HEK293 (cell line): ENCODE results near the gene CCBE1.

Experiments used
- CTCF ChIA-PET: fragments of 350-600 bp; formaldehyde crosslinking; extraction: SDS; loops from one replicate; lab custom pipeline; 2021; ENCODE audit warnings: antibody characterized with exemption; lab: Yijun Ruan, JAX
- POLR2A ChIA-PET: fragments of 300-600 bp; formaldehyde crosslinking; extraction: SDS; loops from one replicate; lab custom pipeline; 2020; ENCODE audit warnings: antibody characterized with exemption, inconsistent platforms; lab: Yijun Ruan, JAX
- H3K27ac ChIP-seq: fragments of 200-500 bp; sonication (Bioruptor generic); 2 replicates; pipeline ENCODE4 v1.5.1; 2014; ENCODE audit warnings: low read depth, low read length, control low read depth, inconsistent platforms; ENCODE audit errors: extremely low read depth
- H3K36me3 ChIP-seq, 2 experiments: fragments of 200-500 bp in 1 of 2; sonication (Bioruptor generic) in 1 of 2; 1 replicate in 1 of 2; 2 replicates in 1 of 2; pipeline ENCODE4 v1.5.1; 2014 to 2017; ENCODE audit warnings: inconsistent platforms in 2 of 2, low read length in 2 of 2; ENCODE audit not compliant: control insufficient read depth in 2 of 2, insufficient read depth in 1 of 2
- H3K4me1 ChIP-seq: fragments of 200-500 bp; sonication (Bioruptor generic); 2 replicates; pipeline ENCODE4 v1.5.1; 2014; ENCODE audit warnings: mild to moderate bottlenecking, low read length, inconsistent platforms; ENCODE audit not compliant: control insufficient read depth, insufficient read depth
- H3K4me3 ChIP-seq: 2 replicates; pipeline ENCODE4 v1.5.1; 2011; ENCODE audit warnings: low read depth, mild to moderate bottlenecking, control low read depth, low read length, moderate library complexity
- H3K9me3 ChIP-seq: fragments of 200-500 bp; sonication (Bioruptor generic); 2 replicates; pipeline ENCODE4 v1.5.1; 2014; ENCODE audit warnings: low read depth, low read length, inconsistent platforms; ENCODE audit not compliant: control insufficient read depth, insufficient read depth
- EGR2 ChIP-seq: fragments of 450-650 bp; formaldehyde crosslinking; IDR thresholded peaks from 2 replicates; pipeline ENCODE4 v1.5.1; 2016; ENCODE audit warnings: low read depth, missing biosample characterization, missing genetic modification characterization
- KLF1 ChIP-seq: fragments of 450-650 bp; formaldehyde crosslinking; IDR thresholded peaks from 2 replicates; pipeline ENCODE4 v1.5.1; 2016; ENCODE audit warnings: missing biosample characterization, missing genetic modification characterization
- SP7 ChIP-seq: fragments of 450-650 bp; formaldehyde crosslinking; IDR thresholded peaks from 2 replicates; pipeline ENCODE4 v1.5.1; 2016; ENCODE audit warnings: missing biosample characterization, missing genetic modification characterization
- TRIM28 ChIP-seq: IDR thresholded peaks from 2 replicates; pipeline ENCODE4 v1.6.1; 2011; ENCODE audit warnings: low read length, control low read depth, borderline replicate concordance
- WT1 ChIP-seq: fragments of 450-650 bp; formaldehyde crosslinking; IDR thresholded peaks from 2 replicates; pipeline ENCODE4 v1.5.1; 2016; ENCODE audit warnings: missing biosample characterization, missing genetic modification characterization
- ZFP41 ChIP-seq: fragments of 450-650 bp; formaldehyde crosslinking; IDR thresholded peaks from 2 replicates; pipeline ENCODE4 v1.5.1; 2016; ENCODE audit warnings: missing biosample characterization, missing genetic modification characterization, borderline replicate concordance
- ZNF138 ChIP-seq: fragments of 450-650 bp; formaldehyde crosslinking; IDR thresholded peaks from 2 replicates; pipeline ENCODE4 v1.5.1; 2016; ENCODE audit warnings: missing biosample characterization, missing genetic modification characterization, borderline replicate concordance
- ZNF302 ChIP-seq: fragments of 450-650 bp; formaldehyde crosslinking; IDR thresholded peaks from 2 replicates; pipeline ENCODE4 v1.5.1; 2016; ENCODE audit warnings: missing biosample characterization, missing genetic modification characterization, low read depth
- ZNF341 ChIP-seq: fragments of 450-650 bp; formaldehyde crosslinking; IDR thresholded peaks from 2 replicates; pipeline ENCODE4; 2016; ENCODE audit warnings: low read depth, missing biosample characterization, missing genetic modification characterization
- ZNF366 ChIP-seq: fragments of 450-650 bp; formaldehyde crosslinking; conservative IDR thresholded peaks from 2 replicates; pipeline ENCODE4 v1.5.1; 2016; ENCODE audit warnings: missing biosample characterization, missing genetic modification characterization
- ZNF394 ChIP-seq: fragments of 450-650 bp; formaldehyde crosslinking; IDR thresholded peaks from 2 replicates; pipeline ENCODE4 v1.5.1; 2016; ENCODE audit warnings: missing biosample characterization, missing genetic modification characterization, mild to moderate bottlenecking, moderate library complexity, borderline replicate concordance
- ZNF514 ChIP-seq: fragments of 450-650 bp; formaldehyde crosslinking; IDR thresholded peaks from 2 replicates; pipeline ENCODE4 v1.5.1; 2016; ENCODE audit warnings: missing biosample characterization, missing genetic modification characterization
- ZNF548 ChIP-seq: fragments of 450-650 bp; formaldehyde crosslinking; IDR thresholded peaks from 2 replicates; pipeline ENCODE4 v1.5.1; 2016; ENCODE audit warnings: missing biosample characterization, missing genetic modification characterization
- ZNF555 ChIP-seq: fragments of 450-650 bp; formaldehyde crosslinking; conservative IDR thresholded peaks from 2 replicates; pipeline ENCODE4 v1.5.1; 2017; ENCODE audit warnings: missing biosample characterization, mild to moderate bottlenecking, missing genetic modification characterization, inconsistent platforms
- ZNF571 ChIP-seq: fragments of 450-650 bp; formaldehyde crosslinking; IDR thresholded peaks from 2 replicates; pipeline ENCODE4 v1.5.0; 2017; ENCODE audit warnings: missing biosample characterization, missing genetic modification characterization
- ZNF658 ChIP-seq: fragments of 450-650 bp; formaldehyde crosslinking; IDR thresholded peaks from 2 replicates; pipeline ENCODE4; 2016; ENCODE audit warnings: missing biosample characterization, missing genetic modification characterization
- ZNF664 ChIP-seq: fragments of 450-650 bp; formaldehyde crosslinking; IDR thresholded peaks from 2 replicates; pipeline ENCODE4 v1.5.1; 2016; ENCODE audit warnings: missing biosample characterization, missing genetic modification characterization
- TF ChIP-seq, protein P1 (sequence below): fragments of 450-650 bp; formaldehyde crosslinking; IDR thresholded peaks from 2 replicates; pipeline ENCODE4 v1.5.1; 2016; ENCODE audit warnings: missing biosample characterization, missing genetic modification characterization, borderline replicate concordance
- TF ChIP-seq, protein P2 (sequence below): fragments of 450-650 bp; IDR thresholded peaks from 2 replicates; pipeline ENCODE4 v1.5.1; 2018; ENCODE audit warnings: missing biosample characterization, missing genetic modification characterization
- TF ChIP-seq, protein P3 (sequence below): fragments of 450-650 bp; formaldehyde crosslinking; IDR thresholded peaks from 2 replicates; pipeline ENCODE4 v1.5.1; 2016; ENCODE audit warnings: missing biosample characterization, missing genetic modification characterization
- TF ChIP-seq, protein P4 (sequence below): fragments of 450-650 bp; formaldehyde crosslinking; IDR thresholded peaks from 2 replicates; pipeline ENCODE4 v1.5.1; 2016; ENCODE audit warnings: missing biosample characterization, missing genetic modification characterization
- TF ChIP-seq, protein P5 (sequence below): fragments of 450-650 bp; formaldehyde crosslinking; IDR thresholded peaks from 2 replicates; pipeline ENCODE4 v1.5.1; 2016; ENCODE audit warnings: missing biosample characterization, missing genetic modification characterization, low read depth
- TF ChIP-seq, protein P6 (sequence below): fragments of 450-650 bp; formaldehyde crosslinking; IDR thresholded peaks from 2 replicates; pipeline ENCODE4 v1.5.1; 2016; ENCODE audit warnings: missing biosample characterization, missing genetic modification characterization

The CCBE1 gene

DNA sequence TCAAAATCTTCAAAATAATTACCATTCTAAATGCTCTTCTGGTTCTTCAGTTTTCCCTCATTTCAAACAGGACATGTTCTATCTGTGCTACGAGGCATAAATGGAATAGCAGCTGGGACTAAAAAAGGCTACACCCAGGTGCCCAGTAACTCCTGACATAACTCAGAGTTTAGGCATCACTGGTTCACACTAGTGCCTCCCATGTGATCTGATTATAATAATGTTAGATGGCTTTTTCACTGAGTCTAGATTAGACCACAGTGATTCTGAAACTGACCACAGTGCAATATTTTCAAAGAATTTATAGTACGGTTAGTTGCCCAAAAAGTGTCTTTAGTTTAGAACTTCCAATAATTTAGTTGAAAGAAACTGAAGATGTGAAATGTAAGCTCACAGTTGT, 123.3 kb downstream of the CCBE1 start (continued):
- TF ChIP-seq, protein P1, sequence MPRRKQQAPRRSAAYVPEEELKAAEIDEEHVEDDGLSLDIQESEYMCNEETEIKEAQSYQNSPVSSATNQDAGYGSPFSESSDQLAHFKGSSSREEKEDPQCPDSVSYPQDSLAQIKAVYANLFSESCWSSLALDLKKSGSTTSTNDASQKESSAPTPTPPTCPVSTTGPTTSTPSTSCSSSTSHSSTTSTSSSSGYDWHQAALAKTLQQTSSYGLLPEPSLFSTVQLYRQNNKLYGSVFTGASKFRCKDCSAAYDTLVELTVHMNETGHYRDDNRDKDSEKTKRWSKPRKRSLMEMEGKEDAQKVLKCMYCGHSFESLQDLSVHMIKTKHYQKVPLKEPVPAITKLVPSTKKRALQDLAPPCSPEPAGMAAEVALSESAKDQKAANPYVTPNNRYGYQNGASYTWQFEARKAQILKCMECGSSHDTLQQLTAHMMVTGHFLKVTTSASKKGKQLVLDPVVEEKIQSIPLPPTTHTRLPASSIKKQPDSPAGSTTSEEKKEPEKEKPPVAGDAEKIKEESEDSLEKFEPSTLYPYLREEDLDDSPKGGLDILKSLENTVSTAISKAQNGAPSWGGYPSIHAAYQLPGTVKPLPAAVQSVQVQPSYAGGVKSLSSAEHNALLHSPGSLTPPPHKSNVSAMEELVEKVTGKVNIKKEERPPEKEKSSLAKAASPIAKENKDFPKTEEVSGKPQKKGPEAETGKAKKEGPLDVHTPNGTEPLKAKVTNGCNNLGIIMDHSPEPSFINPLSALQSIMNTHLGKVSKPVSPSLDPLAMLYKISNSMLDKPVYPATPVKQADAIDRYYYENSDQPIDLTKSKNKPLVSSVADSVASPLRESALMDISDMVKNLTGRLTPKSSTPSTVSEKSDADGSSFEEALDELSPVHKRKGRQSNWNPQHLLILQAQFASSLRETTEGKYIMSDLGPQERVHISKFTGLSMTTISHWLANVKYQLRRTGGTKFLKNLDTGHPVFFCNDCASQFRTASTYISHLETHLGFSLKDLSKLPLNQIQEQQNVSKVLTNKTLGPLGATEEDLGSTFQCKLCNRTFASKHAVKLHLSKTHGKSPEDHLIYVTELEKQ = no peak

DNA sequence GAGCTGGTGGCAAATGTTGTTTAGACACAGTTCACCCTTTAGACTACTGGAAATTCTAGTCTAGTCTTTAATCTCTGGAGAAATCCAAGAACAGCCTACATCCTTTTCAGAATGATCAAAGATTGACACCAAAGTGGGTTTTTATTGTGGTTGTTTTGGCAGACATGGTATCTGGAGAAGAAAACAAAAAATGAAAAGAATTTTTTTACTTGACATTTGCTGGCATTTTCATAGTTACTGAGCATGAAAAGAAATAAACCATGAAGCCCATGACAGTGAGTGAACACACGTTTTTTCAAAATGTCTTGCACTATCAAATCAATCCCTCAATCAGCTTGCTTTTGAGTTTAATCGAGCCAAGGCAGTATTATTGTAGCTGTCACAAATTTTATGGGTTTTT, 125.3 kb downstream of the CCBE1 start:
- POLR2A ChIA-PET = no interaction called here
- no peaks in the 10 kb centered on the region for H3K9me3 ChIP-seq
- H3K36me3 ChIP-seq = no peaks in the 10 kb centered on the region
- H3K4me3 ChIP-seq = no peak overlapping the region
- CTCF ChIA-PET = interaction anchor here (0.9 kb wide), 1 partner anchor 252 kb away, joined by 4 read pairs; no protein-coding TSS in a partner anchor
- H3K4me1 ChIP-seq = no peaks in the 10 kb centered on the region; the same call in 1 of the 2 replicates
- H3K27ac ChIP-seq = no peak overlapping the region
- TF ChIP-seq WT1 (tag by site-specific recombination) = no peak
- no peak for TF ChIP-seq SP7 (tag by site-specific recombination)
- TF ChIP-seq, protein P2, sequence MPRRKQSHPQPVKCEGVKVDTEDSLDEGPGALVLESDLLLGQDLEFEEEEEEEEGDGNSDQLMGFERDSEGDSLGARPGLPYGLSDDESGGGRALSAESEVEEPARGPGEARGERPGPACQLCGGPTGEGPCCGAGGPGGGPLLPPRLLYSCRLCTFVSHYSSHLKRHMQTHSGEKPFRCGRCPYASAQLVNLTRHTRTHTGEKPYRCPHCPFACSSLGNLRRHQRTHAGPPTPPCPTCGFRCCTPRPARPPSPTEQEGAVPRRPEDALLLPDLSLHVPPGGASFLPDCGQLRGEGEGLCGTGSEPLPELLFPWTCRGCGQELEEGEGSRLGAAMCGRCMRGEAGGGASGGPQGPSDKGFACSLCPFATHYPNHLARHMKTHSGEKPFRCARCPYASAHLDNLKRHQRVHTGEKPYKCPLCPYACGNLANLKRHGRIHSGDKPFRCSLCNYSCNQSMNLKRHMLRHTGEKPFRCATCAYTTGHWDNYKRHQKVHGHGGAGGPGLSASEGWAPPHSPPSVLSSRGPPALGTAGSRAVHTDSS = no peak
- no peak for TF ChIP-seq ZNF341 (tag by site-specific recombination)
- TF ChIP-seq, protein P3, sequence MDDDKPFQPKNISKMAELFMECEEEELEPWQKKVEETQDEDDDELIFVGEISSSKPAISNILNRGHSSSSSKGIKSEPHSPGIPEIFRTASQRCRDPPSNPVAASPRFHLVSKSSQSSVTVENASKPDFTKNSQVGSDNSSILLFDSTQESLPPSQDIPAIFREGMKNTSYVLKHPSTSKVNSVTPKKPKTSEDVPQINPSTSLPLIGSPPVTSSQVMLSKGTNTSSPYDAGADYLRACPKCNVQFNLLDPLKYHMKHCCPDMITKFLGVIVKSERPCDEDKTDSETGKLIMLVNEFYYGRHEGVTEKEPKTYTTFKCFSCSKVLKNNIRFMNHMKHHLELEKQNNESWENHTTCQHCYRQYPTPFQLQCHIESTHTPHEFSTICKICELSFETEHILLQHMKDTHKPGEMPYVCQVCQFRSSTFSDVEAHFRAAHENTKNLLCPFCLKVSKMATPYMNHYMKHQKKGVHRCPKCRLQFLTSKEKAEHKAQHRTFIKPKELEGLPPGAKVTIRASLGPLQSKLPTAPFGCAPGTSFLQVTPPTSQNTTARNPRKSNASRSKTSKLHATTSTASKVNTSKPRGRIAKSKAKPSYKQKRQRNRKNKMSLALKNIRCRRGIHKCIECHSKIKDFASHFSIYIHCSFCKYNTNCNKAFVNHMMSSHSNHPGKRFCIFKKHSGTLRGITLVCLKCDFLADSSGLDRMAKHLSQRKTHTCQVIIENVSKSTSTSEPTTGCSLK (tag by site-specific recombination) = no peak
- TF ChIP-seq ZNF571 = no peak
- no peak for TF ChIP-seq ZNF664 (tag by site-specific recombination)
- no peak for TF ChIP-seq ZNF394 (tag by site-specific recombination)
- no peak for TF ChIP-seq ZNF514 (tag by site-specific recombination)

DNA sequence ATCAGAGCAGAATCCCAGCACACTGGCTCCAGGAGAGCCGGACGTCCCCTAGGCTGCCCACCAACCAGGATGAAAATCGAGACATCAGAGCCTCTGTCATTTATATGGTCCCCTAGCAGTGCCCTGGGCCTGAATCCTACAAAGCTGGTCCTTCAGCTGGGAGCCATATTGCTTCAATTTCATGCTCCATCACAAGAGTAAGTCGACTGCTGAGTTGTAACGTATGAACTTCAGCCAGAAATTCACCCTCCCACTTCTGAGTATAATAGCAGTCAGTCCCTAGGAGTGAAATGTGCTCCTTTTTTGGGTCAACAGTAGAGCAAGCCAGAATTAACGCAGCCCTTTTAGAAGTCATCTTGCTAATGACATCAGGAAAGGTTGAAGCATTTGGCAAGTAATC, 126.4 kb downstream of the CCBE1 start:
- no peak overlapping the region for H3K4me3 ChIP-seq
- no peak overlapping the region for H3K27ac ChIP-seq
- no peaks in the 10 kb centered on the region for H3K9me3 ChIP-seq
- ChIA-PET CTCF (interaction anchor here (2.1 kb wide), 1 partner anchor 111 kb away, joined by 10 read pairs; no protein-coding TSS in a partner anchor), POLR2A (no interaction called here)
- no peaks in the 10 kb centered on the region; the same call in 1 of the 2 replicates for H3K4me1 ChIP-seq
- H3K36me3 ChIP-seq = no peaks in the 10 kb centered on the region
- TF ChIP-seq, protein P4, sequence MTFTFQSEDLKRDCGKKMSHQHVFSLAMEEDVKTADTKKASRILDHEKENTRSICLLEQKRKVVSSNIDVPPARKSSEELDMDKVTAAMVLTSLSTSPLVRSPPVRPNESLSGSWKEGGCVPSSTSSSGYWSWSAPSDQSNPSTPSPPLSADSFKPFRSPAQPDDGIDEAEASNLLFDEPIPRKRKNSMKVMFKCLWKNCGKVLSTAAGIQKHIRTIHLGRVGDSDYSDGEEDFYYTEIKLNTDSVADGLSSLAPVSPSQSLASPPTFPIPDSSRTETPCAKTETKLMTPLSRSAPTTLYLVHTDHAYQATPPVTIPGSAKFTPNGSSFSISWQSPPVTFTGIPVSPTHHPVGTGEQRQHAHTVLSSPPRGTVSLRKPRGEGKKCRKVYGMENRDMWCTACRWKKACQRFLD (tag by site-specific recombination) = no peak
- TF ChIP-seq ZNF548 (tag by site-specific recombination) (no peak), ZNF302 (no peak), KLF1 (tag by site-specific recombination) (no peak), ZFP41 (tag by site-specific recombination) (no peak), ZNF138 (no peak), TRIM28 (no peak), ZNF658 (tag by site-specific recombination) (no peak), ZNF555 (tag by site-specific recombination) (no peak), EGR2 (tag by site-specific recombination) (no peak), ZNF366 (no peak)
- TF ChIP-seq, protein P5, sequence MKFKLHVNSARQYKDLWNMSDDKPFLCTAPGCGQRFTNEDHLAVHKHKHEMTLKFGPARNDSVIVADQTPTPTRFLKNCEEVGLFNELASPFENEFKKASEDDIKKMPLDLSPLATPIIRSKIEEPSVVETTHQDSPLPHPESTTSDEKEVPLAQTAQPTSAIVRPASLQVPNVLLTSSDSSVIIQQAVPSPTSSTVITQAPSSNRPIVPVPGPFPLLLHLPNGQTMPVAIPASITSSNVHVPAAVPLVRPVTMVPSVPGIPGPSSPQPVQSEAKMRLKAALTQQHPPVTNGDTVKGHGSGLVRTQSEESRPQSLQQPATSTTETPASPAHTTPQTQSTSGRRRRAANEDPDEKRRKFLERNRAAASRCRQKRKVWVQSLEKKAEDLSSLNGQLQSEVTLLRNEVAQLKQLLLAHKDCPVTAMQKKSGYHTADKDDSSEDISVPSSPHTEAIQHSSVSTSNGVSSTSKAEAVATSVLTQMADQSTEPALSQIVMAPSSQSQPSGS (tag by site-specific recombination) = no peak
- TF ChIP-seq, protein P6, sequence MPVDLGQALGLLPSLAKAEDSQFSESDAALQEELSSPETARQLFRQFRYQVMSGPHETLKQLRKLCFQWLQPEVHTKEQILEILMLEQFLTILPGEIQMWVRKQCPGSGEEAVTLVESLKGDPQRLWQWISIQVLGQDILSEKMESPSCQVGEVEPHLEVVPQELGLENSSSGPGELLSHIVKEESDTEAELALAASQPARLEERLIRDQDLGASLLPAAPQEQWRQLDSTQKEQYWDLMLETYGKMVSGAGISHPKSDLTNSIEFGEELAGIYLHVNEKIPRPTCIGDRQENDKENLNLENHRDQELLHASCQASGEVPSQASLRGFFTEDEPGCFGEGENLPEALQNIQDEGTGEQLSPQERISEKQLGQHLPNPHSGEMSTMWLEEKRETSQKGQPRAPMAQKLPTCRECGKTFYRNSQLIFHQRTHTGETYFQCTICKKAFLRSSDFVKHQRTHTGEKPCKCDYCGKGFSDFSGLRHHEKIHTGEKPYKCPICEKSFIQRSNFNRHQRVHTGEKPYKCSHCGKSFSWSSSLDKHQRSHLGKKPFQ (tag by site-specific recombination) = no peak
